Keratinocyte (primary cell): ENCODE results near the gene MAGI2. TPM values are rescaled to one million over a fixed set of nuclear protein-coding genes. Genes with fewer than 3 reads are reported as not detected.

Experiments used
- DNase-seq: peaks from one replicate; pipeline ENCODE4 v3.0.0-alpha.2; 2011; ENCODE audit warnings: low read depth, missing footprints, low spot score
- FAIRE-seq: peaks from 2 replicates; lab custom pipeline; 2011; peaks lifted over from hg19 to GRCh38; lab: Jason Lieb, UNC
- H2AFZ ChIP-seq: 2 replicates; pipeline ENCODE4 v1.6.0; 2012; ENCODE audit warnings: low read length, control low read depth, inconsistent platforms; ENCODE audit not compliant: control insufficient read depth
- H3K27ac ChIP-seq: 2 replicates; pipeline ENCODE4 v1.5.1; 2011; ENCODE audit warnings: low read length; ENCODE audit not compliant: control insufficient read depth, insufficient read depth
- H3K27me3 ChIP-seq: 3 replicates; pipeline ENCODE4 v1.6.0; 2011; ENCODE audit warnings: low read length; ENCODE audit not compliant: control insufficient read depth, insufficient read depth; ENCODE audit errors: extremely low read depth
- H3K36me3 ChIP-seq, 2 experiments: 2 replicates in 1 of 2; 3 replicates in 1 of 2; pipeline ENCODE4 v1.5.1; 2011; ENCODE audit warnings: low read length in 2 of 2, mild to moderate bottlenecking in 1 of 2; ENCODE audit not compliant: control insufficient read depth in 2 of 2, insufficient read depth in 2 of 2; ENCODE audit errors: extremely low read depth in 1 of 2
- H3K4me1 ChIP-seq: 3 replicates; pipeline ENCODE4 v1.5.1; 2011; ENCODE audit warnings: low read length; ENCODE audit not compliant: control insufficient read depth, insufficient read depth; ENCODE audit errors: extremely low read depth
- H3K4me2 ChIP-seq: 3 replicates; pipeline ENCODE4 v1.6.0; 2011; ENCODE audit warnings: low read depth, low read length; ENCODE audit not compliant: control insufficient read depth, insufficient read depth; ENCODE audit errors: extremely low read depth
- H3K4me3 ChIP-seq, 3 experiments: fragments of 200-600 bp in 1 of 3; sonication (generic) in 1 of 3; 2 replicates in 2 of 3; 3 replicates in 1 of 3; pipeline ENCODE4 v1.5.1; 2011 to 2016; ENCODE audit warnings: low read length in 3 of 3, mild to moderate bottlenecking in 3 of 3, control low read depth in 2 of 3, inconsistent platforms in 1 of 3, low read depth in 1 of 3, mixed read lengths in 1 of 3, mixed run types in 1 of 3, moderate library complexity in 1 of 3; ENCODE audit not compliant: control insufficient read depth in 2 of 3, insufficient read depth in 2 of 3; ENCODE audit errors: extremely low read depth in 1 of 3
- H3K79me2 ChIP-seq: 2 replicates; pipeline ENCODE4 v1.6.0; 2012; ENCODE audit warnings: low read length; ENCODE audit not compliant: control insufficient read depth, insufficient read depth
- H3K9ac ChIP-seq: 3 replicates; pipeline ENCODE4 v1.6.0; 2011; ENCODE audit warnings: low read length; ENCODE audit not compliant: control insufficient read depth, insufficient read depth; ENCODE audit errors: extremely low read depth
- H3K9me1 ChIP-seq: 3 replicates; pipeline ENCODE4 v1.6.0; 2011; ENCODE audit warnings: low read length; ENCODE audit not compliant: control insufficient read depth, insufficient read depth; ENCODE audit errors: extremely low read depth
- H3K9me3 ChIP-seq: 2 replicates; pipeline ENCODE4 v1.5.1; 2012; ENCODE audit warnings: low read depth, low read length; ENCODE audit not compliant: control insufficient read depth
- H4K20me1 ChIP-seq: 3 replicates; pipeline ENCODE4 v1.6.0; 2011; ENCODE audit warnings: low read length; ENCODE audit not compliant: control insufficient read depth, insufficient read depth; ENCODE audit errors: extremely low read depth
- EZH2 ChIP-seq: IDR thresholded peaks from one replicate; pipeline ENCODE4 v1.6.1; 2012; ENCODE audit warnings: inconsistent platforms, mild to moderate bottlenecking, low read length, moderate library complexity
- dilution Hi-C: fragments of 300-500 bp; cut with MboI; formaldehyde crosslinking; loops from one replicate; pipeline ENCODE4 v1.7.0; 2020; ENCODE audit warnings: low sequenced_read_pairs; ENCODE audit not compliant: extremely low pct_ligation_motif_present
- polyA plus RNA-seq, 5 experiments: library from polyadenylated mRNA; depleted of rRNA in 3 of 5; stranded (reverse) in 3 of 5; stranded (forward) in 1 of 5; unstranded in 1 of 5; fragments of >200 nt; gene quantifications; 1 replicate in 1 of 5; 2 replicates in 3 of 5; 3 replicates in 1 of 5; pipeline versions ENCODE4 v1.2.1 to v1.2.3, GENCODE V29; 2011 to 2012; ENCODE audit warnings: missing spikeins in 2 of 5, low read depth in 1 of 5, low replicate concordance in 1 of 5
- TF ChIP-seq, protein P1 (sequence below), 3 experiments: IDR thresholded peaks in 1 of 3; conservative IDR thresholded peaks in 1 of 3; optimal IDR thresholded peaks in 1 of 3; 2 replicates in 2 of 3; 3 replicates in 1 of 3; pipeline versions ENCODE3 to v1.5.1; 2011; ENCODE audit warnings: low read length in 3 of 3, mild to moderate bottlenecking in 3 of 3, moderate library complexity in 2 of 3, control low read depth in 1 of 3, inconsistent platforms in 1 of 3; ENCODE audit not compliant: insufficient read depth in 2 of 3; ENCODE audit errors: extremely low read depth in 1 of 3

The MAGI2 gene
- polyA plus RNA-seq, 1 donor (not counting 4 experiments of a cell fraction or from before 2014, with no cell fraction given), result 0.07 TPM

DNA sequence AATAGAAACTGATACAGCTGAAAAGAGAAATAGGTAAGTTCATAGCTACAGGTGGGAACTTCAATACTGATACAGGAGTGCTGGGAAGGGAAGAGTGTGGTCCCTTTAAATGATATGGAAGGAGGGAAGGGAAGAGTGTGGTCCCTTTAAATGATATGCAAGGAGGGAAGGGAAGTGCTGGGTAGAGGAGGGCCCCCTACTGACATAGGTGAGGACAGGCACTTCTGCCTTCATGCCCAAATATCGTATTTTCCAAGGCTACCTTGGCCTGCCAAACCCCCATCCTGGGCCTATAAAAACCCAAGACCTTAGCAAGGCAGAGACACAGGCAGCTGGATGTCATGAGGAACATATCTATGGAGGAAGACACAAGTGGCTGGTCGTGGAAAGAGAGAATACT is 92.3 kb downstream of the MAGI2 start:
- dilution Hi-C loops, result no loop called here

DNA sequence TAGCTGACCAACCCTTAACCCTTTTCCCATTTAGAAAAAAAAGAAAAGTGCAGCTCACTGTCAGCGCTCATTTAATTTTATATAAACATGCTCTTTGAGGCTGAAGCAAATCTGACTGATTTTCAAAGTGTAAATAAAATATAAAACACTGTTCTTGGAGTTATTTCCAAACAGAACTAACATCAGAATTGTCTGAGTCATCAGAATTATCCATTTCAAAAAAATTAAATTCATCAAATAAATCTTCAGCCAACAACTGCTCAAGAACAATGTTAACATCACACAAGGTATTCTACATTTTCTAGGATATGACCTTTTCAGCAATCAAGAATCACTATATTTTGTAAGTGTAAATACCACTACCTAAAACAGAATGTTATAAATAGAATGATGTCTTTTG is 93.6 kb downstream of the MAGI2 start:
- no peaks in the 10 kb centered on the region for H3K27me3 ChIP-seq
- no peak overlapping the region for H3K4me2 ChIP-seq
- no peaks in the 10 kb centered on the region for H4K20me1 ChIP-seq
- H3K9me3 ChIP-seq, result no peaks in the 10 kb centered on the region
- H3K9me1 ChIP-seq, result no peaks in the 10 kb centered on the region
- H3K4me1 ChIP-seq, result no peaks in the 10 kb centered on the region
- no peak overlapping the region for H2AFZ ChIP-seq
- FAIRE-seq, result no peak
- no peak overlapping the region for H3K27ac ChIP-seq
- dilution Hi-C loops, result no loop called here
- no peaks in the 10 kb centered on the region for H3K36me3 ChIP-seq
- no peak overlapping the region for H3K9ac ChIP-seq
- DNase-seq, result no peak
- no peak for TF ChIP-seq EZH2
- TF ChIP-seq, protein P1, sequence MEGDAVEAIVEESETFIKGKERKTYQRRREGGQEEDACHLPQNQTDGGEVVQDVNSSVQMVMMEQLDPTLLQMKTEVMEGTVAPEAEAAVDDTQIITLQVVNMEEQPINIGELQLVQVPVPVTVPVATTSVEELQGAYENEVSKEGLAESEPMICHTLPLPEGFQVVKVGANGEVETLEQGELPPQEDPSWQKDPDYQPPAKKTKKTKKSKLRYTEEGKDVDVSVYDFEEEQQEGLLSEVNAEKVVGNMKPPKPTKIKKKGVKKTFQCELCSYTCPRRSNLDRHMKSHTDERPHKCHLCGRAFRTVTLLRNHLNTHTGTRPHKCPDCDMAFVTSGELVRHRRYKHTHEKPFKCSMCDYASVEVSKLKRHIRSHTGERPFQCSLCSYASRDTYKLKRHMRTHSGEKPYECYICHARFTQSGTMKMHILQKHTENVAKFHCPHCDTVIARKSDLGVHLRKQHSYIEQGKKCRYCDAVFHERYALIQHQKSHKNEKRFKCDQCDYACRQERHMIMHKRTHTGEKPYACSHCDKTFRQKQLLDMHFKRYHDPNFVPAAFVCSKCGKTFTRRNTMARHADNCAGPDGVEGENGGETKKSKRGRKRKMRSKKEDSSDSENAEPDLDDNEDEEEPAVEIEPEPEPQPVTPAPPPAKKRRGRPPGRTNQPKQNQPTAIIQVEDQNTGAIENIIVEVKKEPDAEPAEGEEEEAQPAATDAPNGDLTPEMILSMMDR (optimal IDR thresholded peaks at IDR 0.05 in 1 of 3, IDR thresholded peaks at IDR 0.05 in 1 of 3, conservative IDR thresholded peaks at IDR 0.05 in 1 of 3; ENCODE audit: extremely low read depth in 1 of 3, insufficient read depth in 2 of 3, low read length in 3 of 3), result no peak
- H3K79me2 ChIP-seq, result no peaks in the 10 kb centered on the region
- H3K4me3 ChIP-seq, result no peak overlapping the region

More for the DNA sequence above, 92.3 kb downstream of the MAGI2 start:
- Histone ChIP-seq H3K9ac (no peak overlapping the region), H2AFZ (no peak overlapping the region), H3K4me3 (no peak overlapping the region), H4K20me1 (no peaks in the 10 kb centered on the region), H3K4me1 (no peaks in the 10 kb centered on the region), H3K27ac (no peak overlapping the region), H3K9me1 (no peaks in the 10 kb centered on the region), H3K4me2 (no peak overlapping the region), H3K79me2 (no peaks in the 10 kb centered on the region), H3K27me3 (no peaks in the 10 kb centered on the region), H3K36me3 (no peaks in the 10 kb centered on the region), H3K9me3 (no peaks in the 10 kb centered on the region)
- FAIRE-seq (peak; percentile 70), DNase-seq (no peak)
- TF ChIP-seq EZH2, result no peak
- TF ChIP-seq, protein P1 (optimal IDR thresholded peaks at IDR 0.05 in 1 of 3, IDR thresholded peaks at IDR 0.05 in 1 of 3, conservative IDR thresholded peaks at IDR 0.05 in 1 of 3; ENCODE audit: extremely low read depth in 1 of 3, insufficient read depth in 2 of 3, low read length in 3 of 3), result peak; percentile 14 to 56 (median 38)
